Hepatocyte (in vitro differentiated cells): Measurements from ENCODE around the gene PITX1.

Experiments used
- CTCF ChIP-seq: fragments of 200-600 bp; sonication (generic); IDR thresholded peaks from 2 replicates; pipeline ENCODE4 v1.5.1; 2016; ENCODE audit warnings: antibody characterized with exemption, mild to moderate bottlenecking; ENCODE audit not compliant: poor library complexity
- EZH2 ChIP-seq: fragments of 200-600 bp; sonication (generic); IDR thresholded peaks from 2 replicates; pipeline ENCODE4 v1.6.1; 2016; ENCODE audit warnings: antibody characterized with exemption, mild to moderate bottlenecking, borderline replicate concordance
- EZH2phosphoT487 ChIP-seq: fragments of 200-600 bp; sonication (generic); IDR thresholded peaks from one replicate; pipeline ENCODE4 v1.6.1; 2018; ENCODE audit warnings: antibody characterized with exemption, mild to moderate bottlenecking, low read depth, moderate library complexity; ENCODE audit not compliant: unreplicated experiment, severe bottlenecking

GRCh38 chr5:135032695-135032998 is 1.4 kb downstream of the PITX1 start:
- TF ChIP-seq EZH2 (no peak), CTCF (no peak), EZH2phosphoT487 (peak; percentile 73)
